Keratinocyte (primary cell): ENCODE data around the gene SCTR. TPM values are rescaled to one million over a fixed set of nuclear protein-coding genes. Genes with fewer than 3 reads are reported as not detected.

Experiments used
- DNase-seq: peaks from one replicate; pipeline ENCODE4 v3.0.0-alpha.2; 2011; ENCODE audit warnings: low read depth, missing footprints, low spot score
- FAIRE-seq: peaks from 2 replicates; lab custom pipeline; 2011; peaks lifted over from hg19 to GRCh38; lab: Jason Lieb, UNC
- H2AFZ ChIP-seq: 2 replicates; pipeline ENCODE4 v1.6.0; 2012; ENCODE audit warnings: low read length, control low read depth, inconsistent platforms; ENCODE audit not compliant: control insufficient read depth
- H3K27ac ChIP-seq: 2 replicates; pipeline ENCODE4 v1.5.1; 2011; ENCODE audit warnings: low read length; ENCODE audit not compliant: control insufficient read depth, insufficient read depth
- H3K27me3 ChIP-seq: 3 replicates; pipeline ENCODE4 v1.6.0; 2011; ENCODE audit warnings: low read length; ENCODE audit not compliant: control insufficient read depth, insufficient read depth; ENCODE audit errors: extremely low read depth
- H3K36me3 ChIP-seq, 2 experiments: 2 replicates in 1 of 2; 3 replicates in 1 of 2; pipeline ENCODE4 v1.5.1; 2011; ENCODE audit warnings: low read length in 2 of 2, mild to moderate bottlenecking in 1 of 2; ENCODE audit not compliant: control insufficient read depth in 2 of 2, insufficient read depth in 2 of 2; ENCODE audit errors: extremely low read depth in 1 of 2
- H3K4me1 ChIP-seq: 3 replicates; pipeline ENCODE4 v1.5.1; 2011; ENCODE audit warnings: low read length; ENCODE audit not compliant: control insufficient read depth, insufficient read depth; ENCODE audit errors: extremely low read depth
- H3K4me2 ChIP-seq: 3 replicates; pipeline ENCODE4 v1.6.0; 2011; ENCODE audit warnings: low read depth, low read length; ENCODE audit not compliant: control insufficient read depth, insufficient read depth; ENCODE audit errors: extremely low read depth
- H3K4me3 ChIP-seq, 3 experiments: fragments of 200-600 bp in 1 of 3; sonication (generic) in 1 of 3; 2 replicates in 2 of 3; 3 replicates in 1 of 3; pipeline ENCODE4 v1.5.1; 2011 to 2016; ENCODE audit warnings: low read length in 3 of 3, mild to moderate bottlenecking in 3 of 3, control low read depth in 2 of 3, inconsistent platforms in 1 of 3, low read depth in 1 of 3, mixed read lengths in 1 of 3, mixed run types in 1 of 3, moderate library complexity in 1 of 3; ENCODE audit not compliant: control insufficient read depth in 2 of 3, insufficient read depth in 2 of 3; ENCODE audit errors: extremely low read depth in 1 of 3
- H3K79me2 ChIP-seq: 2 replicates; pipeline ENCODE4 v1.6.0; 2012; ENCODE audit warnings: low read length; ENCODE audit not compliant: control insufficient read depth, insufficient read depth
- H3K9ac ChIP-seq: 3 replicates; pipeline ENCODE4 v1.6.0; 2011; ENCODE audit warnings: low read length; ENCODE audit not compliant: control insufficient read depth, insufficient read depth; ENCODE audit errors: extremely low read depth
- H3K9me1 ChIP-seq: 3 replicates; pipeline ENCODE4 v1.6.0; 2011; ENCODE audit warnings: low read length; ENCODE audit not compliant: control insufficient read depth, insufficient read depth; ENCODE audit errors: extremely low read depth
- H3K9me3 ChIP-seq: 2 replicates; pipeline ENCODE4 v1.5.1; 2012; ENCODE audit warnings: low read depth, low read length; ENCODE audit not compliant: control insufficient read depth
- H4K20me1 ChIP-seq: 3 replicates; pipeline ENCODE4 v1.6.0; 2011; ENCODE audit warnings: low read length; ENCODE audit not compliant: control insufficient read depth, insufficient read depth; ENCODE audit errors: extremely low read depth
- EZH2 ChIP-seq: IDR thresholded peaks from one replicate; pipeline ENCODE4 v1.6.1; 2012; ENCODE audit warnings: inconsistent platforms, mild to moderate bottlenecking, low read length, moderate library complexity
- dilution Hi-C: fragments of 300-500 bp; cut with MboI; formaldehyde crosslinking; loops from one replicate; pipeline ENCODE4 v1.7.0; 2020; ENCODE audit warnings: low sequenced_read_pairs; ENCODE audit not compliant: extremely low pct_ligation_motif_present
- polyA plus RNA-seq, 5 experiments: library from polyadenylated mRNA; depleted of rRNA in 3 of 5; stranded (reverse) in 3 of 5; stranded (forward) in 1 of 5; unstranded in 1 of 5; fragments of >200 nt; gene quantifications; 1 replicate in 1 of 5; 2 replicates in 3 of 5; 3 replicates in 1 of 5; pipeline versions ENCODE4 v1.2.1 to v1.2.3, GENCODE V29; 2011 to 2012; ENCODE audit warnings: missing spikeins in 2 of 5, low read depth in 1 of 5, low replicate concordance in 1 of 5
- TF ChIP-seq, protein P1 (sequence below), 3 experiments: IDR thresholded peaks in 1 of 3; conservative IDR thresholded peaks in 1 of 3; optimal IDR thresholded peaks in 1 of 3; 2 replicates in 2 of 3; 3 replicates in 1 of 3; pipeline versions ENCODE3 to v1.5.1; 2011; ENCODE audit warnings: low read length in 3 of 3, mild to moderate bottlenecking in 3 of 3, moderate library complexity in 2 of 3, control low read depth in 1 of 3, inconsistent platforms in 1 of 3; ENCODE audit not compliant: insufficient read depth in 2 of 3; ENCODE audit errors: extremely low read depth in 1 of 3

Gene SCTR
- polyA plus RNA-seq, 1 donor (not counting 4 experiments of a cell fraction or from before 2014, with no cell fraction given): not detected

DNA sequence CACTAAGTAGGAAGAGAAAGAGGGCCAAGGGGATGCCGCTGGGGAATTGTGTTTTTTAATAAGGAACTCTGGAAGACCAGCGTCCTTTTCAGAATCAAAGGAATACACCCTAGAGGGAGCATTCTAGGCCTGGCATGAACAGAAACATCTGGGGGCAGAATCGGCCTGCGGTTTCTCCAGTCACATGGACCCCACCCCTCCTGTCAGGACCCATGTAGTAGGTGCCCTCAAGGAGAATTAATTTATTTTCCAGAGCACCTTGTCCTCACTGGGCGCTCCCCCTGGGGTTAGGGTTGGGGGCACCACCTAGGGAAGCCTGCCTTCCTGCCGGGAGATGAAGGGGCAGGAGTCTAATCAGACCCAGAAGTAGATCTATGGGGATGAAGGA is 48.4 kb downstream of the SCTR start:
- no peaks in the 10 kb centered on the region for H4K20me1 ChIP-seq
- H3K36me3 ChIP-seq: no peaks in the 10 kb centered on the region
- no peak overlapping the region for H3K9ac ChIP-seq
- no peak overlapping the region for H3K4me2 ChIP-seq
- H3K27me3 ChIP-seq: no peaks in the 10 kb centered on the region
- no peak overlapping the region for H2AFZ ChIP-seq
- no peak for DNase-seq
- FAIRE-seq: no peak
- no peaks in the 10 kb centered on the region for H3K9me1 ChIP-seq
- no peak overlapping the region for H3K27ac ChIP-seq
- no peaks in the 10 kb centered on the region for H3K4me1 ChIP-seq
- H3K4me3 ChIP-seq: no peak overlapping the region
- TF ChIP-seq EZH2: no peak
- TF ChIP-seq, protein P1, sequence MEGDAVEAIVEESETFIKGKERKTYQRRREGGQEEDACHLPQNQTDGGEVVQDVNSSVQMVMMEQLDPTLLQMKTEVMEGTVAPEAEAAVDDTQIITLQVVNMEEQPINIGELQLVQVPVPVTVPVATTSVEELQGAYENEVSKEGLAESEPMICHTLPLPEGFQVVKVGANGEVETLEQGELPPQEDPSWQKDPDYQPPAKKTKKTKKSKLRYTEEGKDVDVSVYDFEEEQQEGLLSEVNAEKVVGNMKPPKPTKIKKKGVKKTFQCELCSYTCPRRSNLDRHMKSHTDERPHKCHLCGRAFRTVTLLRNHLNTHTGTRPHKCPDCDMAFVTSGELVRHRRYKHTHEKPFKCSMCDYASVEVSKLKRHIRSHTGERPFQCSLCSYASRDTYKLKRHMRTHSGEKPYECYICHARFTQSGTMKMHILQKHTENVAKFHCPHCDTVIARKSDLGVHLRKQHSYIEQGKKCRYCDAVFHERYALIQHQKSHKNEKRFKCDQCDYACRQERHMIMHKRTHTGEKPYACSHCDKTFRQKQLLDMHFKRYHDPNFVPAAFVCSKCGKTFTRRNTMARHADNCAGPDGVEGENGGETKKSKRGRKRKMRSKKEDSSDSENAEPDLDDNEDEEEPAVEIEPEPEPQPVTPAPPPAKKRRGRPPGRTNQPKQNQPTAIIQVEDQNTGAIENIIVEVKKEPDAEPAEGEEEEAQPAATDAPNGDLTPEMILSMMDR (optimal IDR thresholded peaks at IDR 0.05 in 1 of 3, IDR thresholded peaks at IDR 0.05 in 1 of 3, conservative IDR thresholded peaks at IDR 0.05 in 1 of 3; ENCODE audit: extremely low read depth in 1 of 3, insufficient read depth in 2 of 3, low read length in 3 of 3): no peak
- no peaks in the 10 kb centered on the region for H3K9me3 ChIP-seq
- H3K79me2 ChIP-seq: no peaks in the 10 kb centered on the region
- dilution Hi-C loops: no loop called here

DNA sequence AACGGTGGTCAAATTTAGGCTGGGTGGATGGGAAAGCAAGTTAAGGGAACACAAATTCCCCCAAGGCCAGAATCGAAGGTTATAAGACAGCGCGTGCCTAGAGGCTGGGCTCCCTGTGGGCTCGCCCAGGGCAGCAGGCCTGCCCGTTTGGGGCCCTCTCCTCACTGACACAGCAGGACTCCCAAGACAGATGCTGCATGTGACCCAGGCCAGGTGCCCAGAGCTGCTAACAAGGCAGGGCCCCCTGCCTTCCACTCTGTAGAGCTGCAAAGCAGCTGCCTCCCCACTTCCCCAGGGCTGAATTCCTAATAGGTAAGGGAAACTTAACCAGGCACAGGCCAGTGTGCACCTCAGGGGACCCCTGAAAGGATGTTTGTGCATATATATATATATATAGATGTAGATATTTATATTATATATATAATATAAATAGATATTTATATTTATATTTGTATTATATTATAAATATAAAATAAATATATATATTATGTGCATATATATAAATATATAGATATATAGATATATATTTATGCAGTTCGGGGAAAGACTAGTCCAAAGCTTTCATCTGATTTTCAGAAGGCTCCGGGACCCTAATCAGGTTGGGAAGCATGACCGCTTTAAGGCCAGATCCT is 48.9 kb downstream of the SCTR start:
- H2AFZ ChIP-seq: no peak overlapping the region
- H3K27ac ChIP-seq: no peak overlapping the region
- H3K4me1 ChIP-seq: no peaks in the 10 kb centered on the region
- H4K20me1 ChIP-seq: no peaks in the 10 kb centered on the region
- no peaks in the 10 kb centered on the region for H3K79me2 ChIP-seq
- DNase-seq (no peak), FAIRE-seq (no peak)
- H3K9ac ChIP-seq: no peak overlapping the region
- no peaks in the 10 kb centered on the region for H3K9me1 ChIP-seq
- H3K27me3 ChIP-seq: no peaks in the 10 kb centered on the region
- H3K36me3 ChIP-seq: no peaks in the 10 kb centered on the region
- no peak overlapping the region for H3K4me3 ChIP-seq
- dilution Hi-C loops: no loop called here
- H3K4me2 ChIP-seq: no peak overlapping the region
- H3K9me3 ChIP-seq: no peaks in the 10 kb centered on the region
- TF ChIP-seq, protein P1 (optimal IDR thresholded peaks at IDR 0.05 in 1 of 3, IDR thresholded peaks at IDR 0.05 in 1 of 3, conservative IDR thresholded peaks at IDR 0.05 in 1 of 3; ENCODE audit: extremely low read depth in 1 of 3, insufficient read depth in 2 of 3, low read length in 3 of 3): no peak
- no peak for TF ChIP-seq EZH2
